Tibial artery (tissue), 4 donors: ENCODE data around the gene SLC39A3.

Source experiments
- DNase-seq, 2 donors: peaks; one replicate each; pipeline ENCODE4 v3.0.0-alpha.2; 2019
- H3K27ac ChIP-seq, 2 donors: fragments of 200-600 bp; sonication (generic) in 1 of 2; 1 replicate in 1 of 2; 2 replicates in 1 of 2; pipeline ENCODE4 v1.5.1; 2018 to 2019; ENCODE audit warnings: mild to moderate bottlenecking in 1 of 2
- H3K27me3 ChIP-seq, 2 donors: fragments of 200-600 bp; sonication (generic) in 1 of 2; one replicate each; pipeline versions ENCODE4 v1.5.1 to v1.6.0; 2016 to 2019
- H3K36me3 ChIP-seq, 3 donors: fragments of 200-600 bp; sonication (generic) in 2 of 3; one replicate each; pipeline ENCODE4 v1.5.1; 2016 to 2019; ENCODE audit warnings: mild to moderate bottlenecking in 2 of 3
- H3K4me1 ChIP-seq, 4 donors: fragments of 200-600 bp; sonication (generic) in 2 of 4; 1 replicate in 3 of 4; 2 replicates in 1 of 4; pipeline ENCODE4 v1.5.1; 2016 to 2019
- H3K4me3 ChIP-seq, 2 donors: fragments of 200-600 bp; sonication (generic) in 1 of 2; 1 replicate in 1 of 2; 2 replicates in 1 of 2; pipeline ENCODE4 v1.5.1; 2018 to 2019; ENCODE audit warnings: mild to moderate bottlenecking in 2 of 2
- H3K9me3 ChIP-seq, 3 donors: fragments of 200-600 bp; sonication (generic) in 1 of 3; one replicate each; pipeline ENCODE4 v1.5.1; 2016 to 2019
- intact Hi-C: fragments of 100-400 bp; cut with DNase I; formaldehyde crosslinking; loops from one replicate; pipeline ENCODE4 v1.15.0; 2023; ENCODE audit warnings: low total_unique reads
- TF ChIP-seq, protein P1 (sequence below), 2 experiments: fragments of 200-600 bp in 1 of 2; fragments of 450-650 bp in 1 of 2; IDR thresholded peaks; one replicate each; pipeline ENCODE4 v1.5.1; 2017 to 2019; ENCODE audit warnings: antibody characterized with exemption in 2 of 2, mild to moderate bottlenecking in 1 of 2, moderate library complexity in 1 of 2

The SLC39A3 gene

DNA sequence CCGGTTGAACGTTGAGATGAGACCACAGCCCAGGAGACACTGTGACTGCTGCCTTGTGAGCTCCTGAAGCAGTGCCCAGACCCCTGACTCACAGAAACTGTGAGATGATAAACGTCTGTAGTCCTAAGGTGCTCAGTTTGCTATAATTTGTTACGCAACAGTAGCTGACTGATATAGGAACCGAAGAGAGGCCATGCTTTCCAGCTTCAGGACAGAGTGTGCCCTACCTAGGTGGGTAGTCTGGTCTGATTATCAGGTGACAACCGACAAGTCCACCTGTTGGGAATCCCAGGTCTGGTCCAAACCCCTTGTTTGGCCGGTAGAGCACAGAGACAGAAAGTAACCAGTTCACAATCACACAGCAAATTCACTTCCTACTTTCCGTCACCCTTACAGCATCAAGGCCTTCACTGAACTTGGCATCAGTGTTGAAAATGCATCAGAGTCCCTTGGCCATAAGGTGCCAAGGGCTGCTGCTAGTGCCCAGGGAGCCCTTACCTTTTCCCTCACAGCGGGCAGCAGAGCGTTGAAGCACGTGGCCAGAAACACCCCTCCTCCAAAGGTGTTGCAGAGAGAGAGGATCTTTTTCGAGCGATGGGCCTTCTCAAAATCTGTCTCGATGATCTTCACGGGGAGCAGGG lies 3.1 kb downstream of the SLC39A3 start:
- peaks cover 13 to 55% (median 32%) of the 10 kb centered on the region in 3 donors for H3K36me3 ChIP-seq
- no peak for DNase-seq
- H3K27me3 ChIP-seq = peaks cover 0 to 6% of the 10 kb centered on the region in 2 donors
- intact Hi-C loops = no loop called here
- TF ChIP-seq, protein P1, sequence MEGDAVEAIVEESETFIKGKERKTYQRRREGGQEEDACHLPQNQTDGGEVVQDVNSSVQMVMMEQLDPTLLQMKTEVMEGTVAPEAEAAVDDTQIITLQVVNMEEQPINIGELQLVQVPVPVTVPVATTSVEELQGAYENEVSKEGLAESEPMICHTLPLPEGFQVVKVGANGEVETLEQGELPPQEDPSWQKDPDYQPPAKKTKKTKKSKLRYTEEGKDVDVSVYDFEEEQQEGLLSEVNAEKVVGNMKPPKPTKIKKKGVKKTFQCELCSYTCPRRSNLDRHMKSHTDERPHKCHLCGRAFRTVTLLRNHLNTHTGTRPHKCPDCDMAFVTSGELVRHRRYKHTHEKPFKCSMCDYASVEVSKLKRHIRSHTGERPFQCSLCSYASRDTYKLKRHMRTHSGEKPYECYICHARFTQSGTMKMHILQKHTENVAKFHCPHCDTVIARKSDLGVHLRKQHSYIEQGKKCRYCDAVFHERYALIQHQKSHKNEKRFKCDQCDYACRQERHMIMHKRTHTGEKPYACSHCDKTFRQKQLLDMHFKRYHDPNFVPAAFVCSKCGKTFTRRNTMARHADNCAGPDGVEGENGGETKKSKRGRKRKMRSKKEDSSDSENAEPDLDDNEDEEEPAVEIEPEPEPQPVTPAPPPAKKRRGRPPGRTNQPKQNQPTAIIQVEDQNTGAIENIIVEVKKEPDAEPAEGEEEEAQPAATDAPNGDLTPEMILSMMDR (IDR thresholded peaks at IDR 0.05) = no peak
- H3K4me3 ChIP-seq = no peak overlapping the region
- H3K27ac ChIP-seq = no peak overlapping the region
- H3K4me1 ChIP-seq = peaks cover 0 to 15% (median 12%) of the 10 kb centered on the region in 4 donors
- no peaks in the 10 kb centered on the region for H3K9me3 ChIP-seq

DNA sequence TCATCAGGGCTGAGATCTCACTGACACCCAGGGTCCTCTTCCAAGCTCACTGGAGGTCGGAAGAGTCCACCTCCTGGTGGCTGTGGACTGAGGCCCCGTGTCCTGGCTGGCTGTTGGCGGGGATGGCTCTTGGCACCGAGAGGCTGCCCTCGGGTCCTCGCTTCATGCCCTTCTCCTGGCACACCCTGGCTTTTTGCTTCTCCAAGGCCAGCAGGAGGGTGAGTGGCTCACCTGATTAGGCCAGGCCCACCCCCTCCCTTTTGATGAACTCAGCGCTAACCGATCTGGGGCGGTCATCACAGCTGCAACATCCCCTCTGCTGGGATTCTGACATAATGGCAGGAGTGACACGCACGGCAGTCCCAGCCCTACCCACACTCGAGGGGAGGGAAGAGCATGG lies 4.4 kb downstream of the SLC39A3 start:
- Histone ChIP-seq H3K9me3 (no peaks in the 10 kb centered on the region), H3K27me3 (peaks cover 0 to 1% of the 10 kb centered on the region in 2 donors), H3K4me3 (no peak overlapping the region), H3K36me3 (peaks cover 13 to 58% (median 32%) of the 10 kb centered on the region in 3 donors), H3K4me1 (peaks cover 0 to 15% (median 12%) of the 10 kb centered on the region in 4 donors), H3K27ac (no peak overlapping the region)
- TF ChIP-seq, protein P1 (IDR thresholded peaks at IDR 0.05) = no peak
- intact Hi-C loops = no loop called here
- no peak for DNase-seq

DNA sequence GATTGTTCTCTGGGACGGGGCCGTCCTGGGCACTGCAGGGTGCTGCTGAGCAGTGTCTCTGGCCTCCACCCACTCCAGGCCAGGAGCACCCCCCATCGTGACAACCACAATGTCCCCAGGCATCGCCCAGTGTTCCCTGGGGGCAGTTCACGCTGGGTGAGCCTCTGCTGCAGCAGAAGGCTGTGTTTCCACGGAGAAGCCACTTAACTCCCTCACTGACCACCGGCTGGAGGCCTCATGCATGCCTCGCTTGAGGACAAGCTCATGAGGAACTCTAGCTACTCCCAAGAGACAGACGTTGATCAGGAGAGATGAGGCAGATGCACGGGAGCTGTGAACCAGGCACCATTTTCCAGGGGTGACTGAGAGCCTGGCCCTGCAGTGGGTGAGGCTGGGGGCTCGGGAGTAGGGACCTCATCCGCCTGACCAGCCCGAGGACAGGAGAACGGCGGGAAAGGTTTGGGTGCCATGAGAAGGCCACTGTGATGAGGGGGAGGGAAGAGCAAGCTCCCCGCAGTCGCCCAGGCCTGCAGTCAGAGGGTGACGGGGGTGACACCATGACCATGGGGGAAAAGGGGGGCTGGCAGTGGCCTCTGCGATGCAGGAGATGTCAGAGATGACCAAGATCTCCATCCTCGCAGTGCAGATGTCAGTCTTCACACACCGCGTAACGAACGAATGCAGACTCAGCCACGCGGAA lies 5.1 kb downstream of the SLC39A3 start:
- peaks cover 0 to 6% of the 10 kb centered on the region in 2 donors for H3K27me3 ChIP-seq
- H3K4me1 ChIP-seq = peaks cover 0 to 15% (median 12%) of the 10 kb centered on the region in 4 donors
- intact Hi-C loops = no loop called here
- H3K36me3 ChIP-seq = peaks cover 13 to 58% (median 32%) of the 10 kb centered on the region in 3 donors
- H3K9me3 ChIP-seq = no peaks in the 10 kb centered on the region
- no peak overlapping the region for H3K27ac ChIP-seq
- TF ChIP-seq, protein P1 (IDR thresholded peaks at IDR 0.05) = no peak
- no peak for DNase-seq
- H3K4me3 ChIP-seq = no peak overlapping the region

DNA sequence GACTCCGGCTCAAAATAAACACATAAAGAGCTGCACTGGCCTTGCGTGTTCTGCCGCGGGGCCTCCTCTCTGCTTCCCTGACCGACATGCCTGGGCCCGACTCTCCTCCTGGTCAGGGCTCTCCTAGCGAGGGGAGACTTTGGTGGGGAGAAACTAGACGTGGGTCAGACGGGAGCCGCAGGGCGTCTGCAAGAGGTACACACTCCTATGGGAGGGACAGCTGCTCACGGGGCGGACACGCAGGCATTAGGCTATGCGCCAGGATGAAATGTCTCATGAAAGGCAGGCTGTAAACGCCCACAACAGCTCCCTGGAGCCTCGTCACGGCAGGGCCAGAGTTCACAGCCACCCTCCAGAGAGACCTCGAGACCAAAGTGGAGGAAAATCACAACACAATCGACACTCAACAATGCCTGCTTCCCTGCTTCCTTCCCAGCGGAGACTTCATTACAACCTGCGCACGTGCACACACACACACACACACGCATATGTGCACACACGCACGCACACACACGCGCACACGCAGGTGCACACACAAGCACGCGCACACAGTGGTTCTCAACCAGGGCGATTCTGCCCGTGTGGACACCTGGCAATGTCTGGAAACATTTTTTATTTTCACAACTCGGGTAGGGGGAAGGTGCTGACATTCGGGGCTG lies 5.8 kb downstream of the SLC39A3 start:
- H3K9me3 ChIP-seq = no peaks in the 10 kb centered on the region
- peaks cover 0 to 8% of the 10 kb centered on the region in 2 donors for H3K27me3 ChIP-seq
- no peak for DNase-seq
- TF ChIP-seq, protein P1 (IDR thresholded peaks at IDR 0.05) = no peak
- H3K36me3 ChIP-seq = peaks cover 13 to 58% (median 32%) of the 10 kb centered on the region in 3 donors
- H3K27ac ChIP-seq = no peak overlapping the region
- H3K4me3 ChIP-seq = no peak overlapping the region
- H3K4me1 ChIP-seq = peaks cover 0 to 10% (median 7%) of the 10 kb centered on the region in 4 donors
- intact Hi-C loops = no loop called here

DNA sequence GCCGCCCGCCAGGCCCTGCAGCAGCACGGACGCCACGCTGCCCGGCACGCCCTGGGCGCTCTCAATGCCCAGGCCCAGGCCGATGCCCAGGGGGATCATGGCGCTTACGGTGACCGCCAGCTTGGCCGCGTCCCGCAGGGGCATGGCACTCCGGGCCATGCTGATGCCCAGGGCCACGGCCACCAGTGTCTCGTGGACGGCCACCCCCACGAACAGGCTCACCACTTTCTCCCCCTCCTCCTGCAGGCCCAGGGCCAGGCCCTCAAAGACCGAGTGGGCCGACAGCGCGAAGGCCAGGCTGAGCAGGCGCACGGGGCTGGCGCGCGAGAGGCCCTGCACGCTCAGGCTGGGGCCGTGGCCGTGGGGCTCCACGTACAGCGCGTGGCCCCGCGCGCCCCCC lies 6.9 kb downstream of the SLC39A3 start:
- TF ChIP-seq, protein P1 (IDR thresholded peaks at IDR 0.05) = no peak
- no peak overlapping the region for H3K4me3 ChIP-seq
- intact Hi-C loops = no loop called here
- no peak for DNase-seq
- H3K4me1 ChIP-seq = no peaks in the 10 kb centered on the region
- no peaks in the 10 kb centered on the region for H3K9me3 ChIP-seq
- peaks cover 0 to 19% of the 10 kb centered on the region in 2 donors for H3K27me3 ChIP-seq
- peaks cover 13 to 58% (median 32%) of the 10 kb centered on the region in 3 donors for H3K36me3 ChIP-seq
- no peak overlapping the region for H3K27ac ChIP-seq
